GM12878 (cell line): ENCODE data around the gene AGPAT2. TPM values are rescaled to one million over a fixed set of nuclear protein-coding genes. Genes with fewer than 3 reads are reported as not detected.

ENCODE experiments used
- ATAC-seq: fragments of 200-7000 bp; cut with Tn5 transposase; 3 replicates; pipeline ENCODE4 v1.9.1; 2020; ENCODE audit warnings: mild to moderate bottlenecking, moderate library complexity
- BruUV-seq: library from RNA; stranded (reverse); fragments of 400-500 nt; replicated peaks from 2 replicates; lab custom pipeline; 2021; lab: Mats Ljungman, UMichigan
- CTCF ChIA-PET: fragments of 300-600 bp; sonication (Branson Sonifier 250); formaldehyde crosslinking; extraction: SDS; loops from one replicate; lab custom pipeline; 2021; ENCODE audit warnings: inconsistent platforms; lab: Yijun Ruan, JAX
- POLR2A ChIA-PET: fragments of 350-600 bp; formaldehyde crosslinking; extraction: SDS; loops from one replicate; lab custom pipeline; 2021; ENCODE audit warnings: inconsistent platforms; lab: Charles Lee
- RAD21 ChIA-PET: fragments of 300-600 bp; sonication (Branson Sonifier 250); formaldehyde crosslinking; loops from one replicate; lab custom pipeline; 2023; ENCODE audit warnings: antibody characterized with exemption; ENCODE audit not compliant: unreplicated experiment; lab: Charles Lee
- SMC1A ChIA-PET: fragments of 300-600 bp; sonication (Branson Sonifier 250); formaldehyde crosslinking; loops from one replicate; lab custom pipeline; 2023; ENCODE audit not compliant: unreplicated experiment, uncharacterized antibody; lab: Charles Lee
- DNase-seq: peaks from one replicate; pipeline ENCODE4 v3.0.0-alpha.2; 2011; ENCODE audit warnings: low read depth, low spot score
- FAIRE-seq: peaks from 3 replicates; lab custom pipeline; 2011; peaks lifted over from hg19 to GRCh38; lab: Jason Lieb, UNC
- H2AFZ ChIP-seq: 2 replicates; pipeline ENCODE4 v1.6.0; 2011; ENCODE audit warnings: low read depth, low read length, control low read depth; ENCODE audit not compliant: control insufficient read depth
- H3K27ac ChIP-seq: 2 replicates; pipeline ENCODE4 v1.5.1; 2011; ENCODE audit warnings: control low read depth; ENCODE audit not compliant: control insufficient read depth, insufficient read depth
- H3K27me3 ChIP-seq, 2 experiments: replicated peaks in 1 of 2; 2 replicates each; pipeline versions ENCODE4 v1.6.0 to v1.6.1; 2011; ENCODE audit warnings: low read length in 1 of 2; ENCODE audit not compliant: control insufficient read depth in 2 of 2, insufficient read depth in 2 of 2
- H3K36me3 ChIP-seq, 2 experiments: 2 replicates each; pipeline ENCODE4 v1.5.1; 2011; ENCODE audit warnings: low read length in 1 of 2; ENCODE audit not compliant: control insufficient read depth in 2 of 2, insufficient read depth in 2 of 2
- H3K4me1 ChIP-seq: 2 replicates; pipeline ENCODE4 v1.6.1; 2011; ENCODE audit warnings: mild to moderate bottlenecking, low read length, moderate library complexity, mixed read lengths; ENCODE audit not compliant: control insufficient read depth, insufficient read depth
- H3K4me2 ChIP-seq: 2 replicates; pipeline ENCODE4 v1.6.0; 2011; ENCODE audit warnings: control low read depth; ENCODE audit not compliant: control insufficient read depth, insufficient read depth
- H3K4me3 ChIP-seq: fragments of 200-600 bp; sonication (generic); 2 replicates; pipeline ENCODE4 v1.5.1; 2016
- H3K79me2 ChIP-seq: 2 replicates; pipeline ENCODE4 v1.6.0; 2011; ENCODE audit warnings: low read length; ENCODE audit not compliant: control insufficient read depth, insufficient read depth
- H3K9ac ChIP-seq: 2 replicates; pipeline ENCODE4 v1.8.0; 2011; ENCODE audit warnings: low read length, control low read depth, mixed read lengths; ENCODE audit not compliant: control insufficient read depth, insufficient read depth
- H3K9me3 ChIP-seq: replicated peaks from 3 replicates; pipeline ENCODE4 v1.5.1; 2011; ENCODE audit warnings: mild to moderate bottlenecking, low read length; ENCODE audit not compliant: control insufficient read depth, insufficient read depth
- H4K20me1 ChIP-seq: 2 replicates; pipeline ENCODE4 v1.6.0; 2011; ENCODE audit not compliant: control insufficient read depth, insufficient read depth
- CBX5 ChIP-seq: sonication (generic); IDR thresholded peaks from 2 replicates; pipeline ENCODE4 v1.6.1; 2016; ENCODE audit warnings: low read depth, moderate library complexity, mild to moderate bottlenecking, inconsistent platforms
- FOS ChIP-seq: IDR thresholded peaks from 3 replicates; pipeline ENCODE4 v1.6.1; 2011; ENCODE audit warnings: borderline replicate concordance; ENCODE audit not compliant: insufficient read length; ENCODE audit errors: extremely low read depth
- GABPA ChIP-seq: IDR thresholded peaks from 2 replicates; pipeline ENCODE4 v1.6.1; 2014; ENCODE audit warnings: antibody characterized with exemption, low read depth, mild to moderate bottlenecking, inconsistent platforms
- HDGF ChIP-seq: fragments of 450-650 bp; IDR thresholded peaks from 2 replicates; pipeline ENCODE4 v1.6.1; 2016; ENCODE audit warnings: antibody characterized with exemption
- KAT2A ChIP-seq: conservative IDR thresholded peaks from 2 replicates; pipeline ENCODE4 v1.6.1; 2011; ENCODE audit warnings: low read depth, low read length; ENCODE audit not compliant: control insufficient read depth
- NBN ChIP-seq: fragments of 450-650 bp; IDR thresholded peaks from 2 replicates; pipeline ENCODE4 v1.6.1; 2016
- PML ChIP-seq: IDR thresholded peaks from 2 replicates; pipeline ENCODE4 v1.6.1; 2012; ENCODE audit warnings: low read length, inconsistent platforms
- RBBP5 ChIP-seq: fragments of 200-600 bp; sonication (generic); conservative IDR thresholded peaks from 2 replicates; pipeline ENCODE4 v1.6.1; 2016
- RELA ChIP-seq: fragments of 450-650 bp; IDR thresholded peaks from 2 replicates; pipeline ENCODE4 v1.8.0; 2014; ENCODE audit warnings: borderline replicate concordance; ENCODE audit not compliant: partially characterized antibody
- SKIL ChIP-seq: fragments of 450-650 bp; IDR thresholded peaks from 2 replicates; pipeline ENCODE4 v1.6.1; 2017; ENCODE audit warnings: mild to moderate bottlenecking, low read depth, inconsistent platforms; ENCODE audit not compliant: poor library complexity, severe bottlenecking
- TCF3 ChIP-seq: IDR thresholded peaks from 2 replicates; pipeline ENCODE4 v1.6.1; 2012; ENCODE audit warnings: low read depth, mild to moderate bottlenecking, low read length, borderline replicate concordance; ENCODE audit not compliant: insufficient read depth
- ZBTB40 ChIP-seq: fragments of 450-650 bp; IDR thresholded peaks from 2 replicates; pipeline ENCODE4 v1.6.1; 2016; ENCODE audit warnings: mild to moderate bottlenecking, moderate library complexity, borderline replicate concordance
- whole genome bisulfite sequencing: methylation state at CpG from one replicate; pipeline ENCODE4 v1.1.6; 2016; ENCODE audit warnings: low lambda C conversion rate; ENCODE audit not compliant: insufficient replicate concordance, insufficient coverage; ENCODE audit errors: missing lambda C conversion rate; 5-methylcytosine and 5-hydroxymethylcytosine counted together
- in situ Hi-C: fragments of 300-500 bp; cut with MboI; formaldehyde crosslinking; loops from 9 replicates; pipeline ENCODE4 v1.14.3; 2018; ENCODE audit warnings: mixed read lengths
- intact Hi-C: fragments of 100-400 bp; cut with micrococcal nuclease; formaldehyde crosslinking; loops from one replicate; pipeline ENCODE4 v1.14.2; 2022; ENCODE audit not compliant: unreplicated experiment
- polyA plus RNA-seq, 11 experiments: library from polyadenylated mRNA; depleted of rRNA in 4 of 11; unstranded in 6 of 11; stranded (reverse) in 5 of 11; fragments of >200 nt; fragmentation: Nextera tagmentation in 4 of 11; fragmentation: Illumina TruSeq in 1 of 11; extraction: Ambion mirVana in 4 of 11; extraction: Trizol in 1 of 11; gene quantifications; 1 replicate in 1 of 11; 2 replicates in 10 of 11; pipeline versions ENCODE4 v1.2.1 to v1.2.3, GENCODE V29; 2011 to 2016; ENCODE audit warnings: inconsistent platforms in 2 of 11, missing spikeins in 2 of 11, low read depth in 1 of 11
- total RNA-seq, 4 experiments: library from RNA; depleted of rRNA in 3 of 4; stranded (reverse); fragments of >200 nt in 3 of 4; fragmentation: Illumina TruSeq in 1 of 4; extraction: Trizol in 1 of 4; gene quantifications; 2 replicates each; pipeline versions ENCODE4 v1.2.1 to v1.2.3, GENCODE V29; 2013 to 2021
- TF ChIP-seq, protein P1 (sequence below): IDR thresholded peaks from 2 replicates; pipeline ENCODE4 v1.6.1; 2012; ENCODE audit warnings: improper control_type of control experiment, low read depth, low read length; ENCODE audit not compliant: insufficient replicate concordance

The AGPAT2 gene
- total and polyA plus RNA-seq, 10 of the 15 experiments (the other 5 are each of a cell fraction or from before 2014, with no cell fraction given) = 0.10 to 28.5 (median 18.2) TPM

- in situ Hi-C loops = no loop called here
- TF ChIP-seq SKIL (no peak), HDGF (no peak), NBN (no peak), KAT2A (no peak), RELA (no peak), ZBTB40 (no peak), CBX5 (no peak), GABPA (no peak), PML (no peak), FOS (no peak), TCF3 (no peak), RBBP5 (no peak)
- TF ChIP-seq, protein P1, sequence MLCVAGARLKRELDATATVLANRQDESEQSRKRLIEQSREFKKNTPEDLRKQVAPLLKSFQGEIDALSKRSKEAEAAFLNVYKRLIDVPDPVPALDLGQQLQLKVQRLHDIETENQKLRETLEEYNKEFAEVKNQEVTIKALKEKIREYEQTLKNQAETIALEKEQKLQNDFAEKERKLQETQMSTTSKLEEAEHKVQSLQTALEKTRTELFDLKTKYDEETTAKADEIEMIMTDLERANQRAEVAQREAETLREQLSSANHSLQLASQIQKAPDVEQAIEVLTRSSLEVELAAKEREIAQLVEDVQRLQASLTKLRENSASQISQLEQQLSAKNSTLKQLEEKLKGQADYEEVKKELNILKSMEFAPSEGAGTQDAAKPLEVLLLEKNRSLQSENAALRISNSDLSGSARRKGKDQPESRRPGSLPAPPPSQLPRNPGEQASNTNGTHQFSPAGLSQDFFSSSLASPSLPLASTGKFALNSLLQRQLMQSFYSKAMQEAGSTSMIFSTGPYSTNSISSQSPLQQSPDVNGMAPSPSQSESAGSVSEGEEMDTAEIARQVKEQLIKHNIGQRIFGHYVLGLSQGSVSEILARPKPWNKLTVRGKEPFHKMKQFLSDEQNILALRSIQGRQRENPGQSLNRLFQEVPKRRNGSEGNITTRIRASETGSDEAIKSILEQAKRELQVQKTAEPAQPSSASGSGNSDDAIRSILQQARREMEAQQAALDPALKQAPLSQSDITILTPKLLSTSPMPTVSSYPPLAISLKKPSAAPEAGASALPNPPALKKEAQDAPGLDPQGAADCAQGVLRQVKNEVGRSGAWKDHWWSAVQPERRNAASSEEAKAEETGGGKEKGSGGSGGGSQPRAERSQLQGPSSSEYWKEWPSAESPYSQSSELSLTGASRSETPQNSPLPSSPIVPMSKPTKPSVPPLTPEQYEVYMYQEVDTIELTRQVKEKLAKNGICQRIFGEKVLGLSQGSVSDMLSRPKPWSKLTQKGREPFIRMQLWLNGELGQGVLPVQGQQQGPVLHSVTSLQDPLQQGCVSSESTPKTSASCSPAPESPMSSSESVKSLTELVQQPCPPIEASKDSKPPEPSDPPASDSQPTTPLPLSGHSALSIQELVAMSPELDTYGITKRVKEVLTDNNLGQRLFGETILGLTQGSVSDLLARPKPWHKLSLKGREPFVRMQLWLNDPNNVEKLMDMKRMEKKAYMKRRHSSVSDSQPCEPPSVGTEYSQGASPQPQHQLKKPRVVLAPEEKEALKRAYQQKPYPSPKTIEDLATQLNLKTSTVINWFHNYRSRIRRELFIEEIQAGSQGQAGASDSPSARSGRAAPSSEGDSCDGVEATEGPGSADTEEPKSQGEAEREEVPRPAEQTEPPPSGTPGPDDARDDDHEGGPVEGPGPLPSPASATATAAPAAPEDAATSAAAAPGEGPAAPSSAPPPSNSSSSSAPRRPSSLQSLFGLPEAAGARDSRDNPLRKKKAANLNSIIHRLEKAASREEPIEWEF = no peak
Measured at GRCh38 chr9:136669791-136670464, 17.3 kb downstream of the AGPAT2 start.

More at GRCh38 chr9:136669791-136670464, 17.3 kb downstream of the AGPAT2 start:
- Histone ChIP-seq H3K36me3 (no peaks in the 10 kb centered on the region; a peak in 1 of 4 replicates), H3K27me3 (peaks cover 0 to 2% of the 10 kb centered on the region in 2 experiments; a peak in 3 of 4 replicates), H3K9ac (no peak overlapping the region), H4K20me1 (no peaks in the 10 kb centered on the region), H2AFZ (no peak overlapping the region), H3K4me3 (no peak overlapping the region), H3K79me2 (no peaks in the 10 kb centered on the region), H3K27ac (no peak overlapping the region), H3K9me3 (no peaks in the 10 kb centered on the region), H3K4me1 (no peaks in the 10 kb centered on the region), H3K4me2 (no peak overlapping the region)
- no peak for ATAC-seq
- no peak for DNase-seq
- ChIA-PET SMC1A (no interaction called here), RAD21 (no interaction called here), POLR2A (no interaction called here), CTCF (interaction anchor here (0.6 kb wide), 1 partner anchor 33 kb away, joined by 3 read pairs; no protein-coding TSS in a partner anchor)
- intact Hi-C loops = no loop called here
- FAIRE-seq = no peak
- BruUV-seq = no TSS peak
- WGBS = 25% methylated on average over 21 of the region's 23 CpGs
